ENCODE results near the gene PCSK6.
"Not testable (repeated sequence)": the region's sequence is repeated elsewhere in the genome, so short reads cannot be mapped to it uniquely, and the experiment has no call there.

PCSK6 gene

DNA sequence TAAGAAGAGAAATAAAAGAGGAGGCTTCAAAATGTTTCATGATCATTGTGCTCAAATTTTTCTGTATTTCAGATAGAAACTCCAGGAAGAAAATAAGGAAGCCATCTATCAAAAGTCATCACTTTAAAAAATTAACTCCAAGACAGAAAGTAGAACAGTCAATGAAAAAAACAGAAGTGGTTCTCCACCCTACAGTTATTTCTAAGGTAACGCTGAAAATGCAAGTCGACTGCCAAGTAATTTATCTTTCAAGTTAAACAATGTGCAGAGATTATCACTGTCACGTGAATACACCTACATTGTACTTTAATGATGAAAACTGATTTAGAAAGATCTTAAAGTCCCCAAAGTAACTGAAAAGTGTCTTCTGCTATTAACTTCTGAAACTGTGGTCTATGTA is 115.9 kb downstream of the PCSK6 start:
- DNase-seq = no peak

DNA sequence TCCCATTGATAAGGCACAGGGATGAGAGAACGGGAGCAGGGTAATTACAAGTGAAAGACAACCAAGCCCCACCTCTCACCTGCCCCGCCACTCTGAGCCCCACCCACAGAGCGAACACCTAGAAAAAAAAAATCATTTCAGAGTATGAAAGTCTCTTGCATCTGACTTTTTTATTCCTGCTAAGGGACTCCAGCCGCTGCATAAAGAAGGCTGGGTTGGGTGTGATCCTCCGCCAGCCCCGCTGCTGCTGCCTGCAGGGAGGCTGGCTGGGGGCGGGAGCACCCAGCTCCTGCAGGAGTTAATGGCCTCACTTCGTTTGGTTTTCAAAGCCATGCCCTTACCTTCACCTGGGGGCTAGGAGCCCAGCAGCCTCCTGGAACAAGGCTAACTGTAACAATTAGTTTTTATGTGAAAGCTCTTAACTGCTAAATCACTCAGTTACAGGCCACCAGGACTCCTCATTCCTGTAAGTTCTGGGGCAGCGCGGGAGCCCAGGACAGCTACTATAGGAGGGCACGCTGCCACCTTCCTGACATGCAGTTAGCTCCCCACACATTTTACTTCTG is 116.5 kb downstream of the PCSK6 start:
- no peak for DNase-seq

DNA sequence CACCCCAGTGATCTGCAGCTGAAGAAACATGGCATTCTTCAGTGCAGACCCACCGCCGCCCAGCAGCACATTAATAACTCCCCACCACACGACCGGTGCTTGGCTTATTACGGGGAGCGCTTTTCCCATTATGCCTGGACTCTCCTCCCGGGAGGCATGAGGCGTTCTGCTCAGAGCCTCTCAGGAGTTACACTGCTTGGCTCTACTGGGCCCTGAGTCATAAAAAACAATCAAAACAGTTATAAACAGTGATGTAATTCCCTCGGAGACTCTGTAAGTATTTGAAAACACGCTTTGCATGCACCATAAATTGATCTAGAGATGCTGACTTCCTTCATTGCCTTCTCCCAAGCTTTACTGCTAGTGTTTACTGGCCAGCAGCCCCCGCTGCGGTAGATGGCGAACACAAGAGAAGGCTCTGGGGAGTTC is 117.3 kb downstream of the PCSK6 start:
- no peak for DNase-seq

DNA sequence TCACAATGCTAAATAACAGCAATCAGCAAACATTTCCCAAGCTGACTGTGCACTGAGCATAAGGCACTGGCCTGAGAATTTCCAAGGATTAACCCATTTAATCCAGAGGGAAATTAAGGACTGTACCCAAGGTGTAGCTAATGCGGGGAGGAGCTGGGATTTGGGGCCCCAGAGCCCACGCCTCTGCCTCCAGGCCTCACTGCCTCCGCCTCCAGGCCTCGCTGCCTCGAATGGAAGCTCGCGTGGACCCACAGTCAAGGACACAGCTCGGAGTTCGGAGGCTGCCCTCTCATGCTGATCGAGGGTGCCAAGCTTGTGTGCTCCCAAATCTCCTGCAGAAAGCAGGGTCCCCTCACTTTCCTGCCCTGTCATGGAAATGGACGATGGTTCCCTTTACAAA is 118.0 kb downstream of the PCSK6 start:
- no peak for DNase-seq

DNA sequence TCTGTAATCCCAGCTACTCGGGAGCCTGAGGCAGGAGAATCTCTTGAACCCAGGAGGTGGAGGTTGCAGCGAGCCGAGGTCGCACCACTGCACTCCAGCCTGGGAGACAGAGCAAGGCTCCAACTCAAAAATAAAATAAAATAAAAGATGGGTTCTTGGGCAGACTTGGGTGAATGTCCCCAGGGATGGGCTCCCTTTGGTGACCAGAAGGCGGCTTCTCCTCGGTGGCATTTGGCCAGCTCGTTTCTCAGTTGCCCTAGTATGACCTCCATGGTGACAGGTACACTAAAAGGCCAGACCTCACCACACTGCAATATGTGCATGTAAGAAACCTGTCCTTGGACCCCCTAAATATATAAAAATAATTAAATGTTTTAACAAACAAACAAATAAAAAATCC is 118.4 kb downstream of the PCSK6 start:
- no peak for DNase-seq

DNA sequence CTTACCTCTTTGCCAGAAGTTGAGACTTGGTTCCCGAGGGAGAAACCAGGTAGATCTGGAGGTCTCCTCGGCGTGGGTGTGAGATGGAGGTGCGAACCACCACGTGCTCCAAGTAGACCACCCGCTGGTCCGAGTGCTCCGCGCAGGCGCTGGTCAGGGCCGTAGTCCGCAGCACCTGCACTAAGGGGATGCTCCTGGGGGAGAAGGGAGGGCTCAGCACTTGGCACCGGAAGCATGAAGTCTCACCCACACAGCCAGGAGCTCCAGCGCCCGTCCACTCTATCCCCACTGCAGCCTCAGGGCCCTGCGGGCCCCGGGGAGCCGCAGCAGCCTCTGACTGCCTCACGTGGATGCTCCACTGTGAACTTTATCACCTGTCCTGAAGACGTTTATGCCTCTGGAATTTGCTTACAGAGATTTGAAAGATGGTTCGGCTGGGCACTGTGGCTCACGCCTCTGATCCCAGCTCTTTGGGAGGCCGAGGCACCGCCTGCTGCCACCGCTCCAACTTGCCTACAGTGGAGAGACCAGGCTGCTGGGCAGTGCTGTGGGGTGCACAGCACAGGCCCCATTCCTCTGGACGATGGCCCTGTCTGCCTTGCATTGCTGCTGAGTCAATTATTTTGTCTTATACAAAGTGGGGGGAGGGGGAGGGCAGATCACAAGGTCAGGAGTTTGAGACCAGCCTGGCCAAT is 119.0 kb downstream of the PCSK6 start:
- no peak for DNase-seq

DNA sequence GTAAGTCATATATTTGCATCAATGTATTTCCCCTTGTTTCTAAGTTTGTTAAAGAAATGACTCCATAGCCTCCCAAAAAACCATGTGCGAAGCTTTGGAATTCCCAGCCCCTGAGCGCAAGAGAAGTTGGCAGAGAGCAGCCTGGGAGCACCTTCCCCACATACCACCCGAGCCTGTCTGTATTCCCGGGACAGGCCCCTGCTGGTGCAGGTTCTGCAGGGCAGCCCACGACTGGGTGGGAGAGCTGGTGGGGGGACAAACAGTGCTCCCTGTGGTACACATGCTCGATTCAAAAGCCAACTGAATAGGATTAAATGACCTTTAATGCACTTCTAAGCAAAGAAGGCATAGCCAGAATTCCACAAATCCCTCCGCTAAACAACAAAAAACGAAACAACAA is 119.8 kb downstream of the PCSK6 start:
- no peak for DNase-seq

DNA sequence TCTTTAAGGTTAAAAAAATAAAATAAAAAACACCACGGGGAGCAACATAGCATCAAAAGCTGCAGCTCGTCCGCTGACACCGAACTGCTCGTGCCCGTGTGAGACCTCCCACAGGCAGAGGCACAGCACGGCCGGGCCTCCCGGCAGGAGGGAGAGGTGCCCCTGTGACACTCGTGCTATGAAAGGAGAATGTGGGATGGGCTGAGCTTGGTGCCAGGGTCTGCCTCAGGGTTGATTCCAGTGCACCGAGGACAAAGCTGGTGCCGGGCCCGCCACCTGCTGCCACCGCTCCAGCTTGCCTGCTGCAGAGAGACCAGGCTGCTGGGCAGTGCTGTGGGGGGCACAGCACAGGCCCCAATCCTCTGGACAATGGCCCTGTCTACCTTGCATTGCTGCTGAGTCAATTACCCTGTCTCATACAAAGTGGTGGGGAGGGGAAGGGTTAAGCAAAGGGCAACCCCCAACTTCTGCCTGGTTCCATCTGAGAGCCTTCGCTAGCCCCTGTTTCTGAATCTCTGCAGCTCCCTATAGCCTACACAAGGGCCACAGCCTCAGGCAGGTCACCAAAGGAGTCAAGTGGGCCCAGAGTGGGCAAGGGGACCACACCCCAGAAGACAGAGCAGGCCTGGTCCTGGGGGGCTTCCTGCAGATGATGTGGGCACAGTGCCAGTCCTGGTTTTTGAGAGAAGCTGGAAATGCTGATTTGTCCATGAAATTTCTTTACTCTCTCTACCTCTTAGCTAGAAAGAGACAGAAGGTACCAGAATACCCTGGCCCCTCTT is 120.5 kb downstream of the PCSK6 start:
- DNase-seq = no peak

DNA sequence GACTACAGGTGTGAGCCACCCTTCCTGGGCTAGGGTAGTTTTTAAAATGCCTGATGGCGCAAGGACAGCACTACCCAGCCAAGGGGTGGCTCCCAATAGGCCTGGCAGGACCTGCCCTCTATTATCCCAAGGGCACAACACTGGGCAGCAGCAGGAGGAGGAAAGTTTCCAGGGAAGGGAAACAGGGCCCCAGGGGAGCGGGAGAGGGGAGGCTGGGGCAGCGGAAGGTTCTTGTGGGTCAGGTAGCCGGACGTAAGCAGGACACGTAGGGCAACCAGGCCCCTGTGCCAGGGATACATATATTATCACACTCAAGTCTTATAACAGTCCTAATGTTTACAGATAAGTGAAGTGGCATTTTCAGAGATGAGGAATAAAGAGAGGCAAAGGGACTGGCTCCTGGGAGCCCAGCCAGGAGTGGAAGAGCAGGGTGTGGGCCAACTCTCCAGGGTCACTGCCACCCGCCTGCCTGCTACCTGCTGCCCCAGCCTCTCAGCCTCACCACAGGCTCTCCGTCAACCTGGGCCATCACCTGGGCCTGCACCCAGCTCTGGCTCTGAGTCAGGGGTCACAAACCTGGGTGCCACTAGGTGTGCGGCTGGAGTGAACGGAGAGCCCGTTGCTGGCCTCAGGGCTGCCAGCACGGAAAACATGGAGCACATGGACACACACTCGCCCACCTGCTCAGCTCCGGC is 121.3 kb downstream of the PCSK6 start:
- DNase-seq = no peak

DNA sequence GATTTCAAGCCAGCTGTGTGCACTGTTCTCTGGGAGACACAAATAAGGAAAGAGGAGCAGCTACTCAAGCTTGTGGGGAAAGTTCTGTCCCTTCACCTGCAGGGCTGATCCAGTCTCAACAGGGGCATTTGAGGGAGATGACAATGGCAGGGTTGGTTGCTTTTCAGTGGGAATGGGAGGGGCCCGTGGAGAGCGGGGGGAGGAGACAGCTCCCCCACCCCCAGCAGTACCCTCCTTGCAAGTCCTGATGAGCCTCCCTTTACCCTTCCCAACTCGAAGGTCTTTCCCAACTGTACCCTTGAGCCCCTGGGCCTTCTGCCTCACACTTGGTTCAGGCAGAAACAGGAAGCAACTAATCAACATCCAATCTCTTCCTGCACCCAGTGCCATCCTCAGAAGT is 122.7 kb downstream of the PCSK6 start:
- no peak for DNase-seq

DNA sequence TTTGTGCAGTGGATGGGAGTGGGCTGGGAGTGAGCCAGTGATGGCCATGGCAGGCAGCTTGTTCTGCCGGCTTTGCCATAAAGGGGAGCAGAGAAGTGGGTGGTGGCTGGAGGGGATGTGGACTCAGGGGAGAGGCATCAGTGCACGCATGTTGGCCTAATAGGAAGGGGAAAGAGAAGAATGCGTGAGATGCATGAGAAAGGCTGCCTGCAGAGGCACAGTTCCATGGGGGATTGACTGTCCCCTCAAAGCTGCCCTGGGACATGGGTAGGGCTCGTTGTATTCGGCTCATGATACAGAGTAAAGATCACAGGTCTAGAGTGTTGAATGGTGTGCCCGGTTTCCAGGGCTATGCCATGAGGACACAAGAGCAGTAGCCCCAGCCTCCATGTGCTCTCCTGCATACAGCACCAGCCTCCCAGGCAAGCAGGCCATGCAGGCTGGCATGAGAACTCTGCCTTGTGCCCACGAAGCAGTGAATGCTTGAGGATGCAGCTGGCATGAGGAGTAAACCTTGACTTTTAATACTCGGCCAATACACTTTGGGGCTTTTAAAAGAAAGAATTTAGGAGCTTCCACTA is 126.4 kb downstream of the PCSK6 start:
- no peak for DNase-seq

DNA sequence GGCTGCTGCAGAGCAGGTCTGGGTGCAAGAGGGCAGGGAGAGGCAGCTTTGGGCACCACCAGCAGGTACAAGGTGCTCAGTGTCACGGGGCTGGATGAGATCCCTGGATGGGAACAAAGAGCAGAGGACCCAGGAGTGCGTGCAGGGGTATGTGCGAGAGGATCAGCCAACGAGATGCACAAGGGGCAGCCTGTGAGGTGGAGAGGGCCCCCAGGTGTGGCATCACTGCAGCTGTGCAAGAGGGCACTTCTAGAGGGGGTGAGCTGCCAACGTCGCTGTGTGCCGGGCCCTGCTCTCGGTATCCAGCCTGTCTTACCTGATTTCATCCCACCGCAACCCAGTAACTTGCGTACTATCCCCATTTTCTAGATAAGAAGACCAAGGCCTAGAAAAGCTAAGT is 127.1 kb downstream of the PCSK6 start:
- no peak for DNase-seq

DNA sequence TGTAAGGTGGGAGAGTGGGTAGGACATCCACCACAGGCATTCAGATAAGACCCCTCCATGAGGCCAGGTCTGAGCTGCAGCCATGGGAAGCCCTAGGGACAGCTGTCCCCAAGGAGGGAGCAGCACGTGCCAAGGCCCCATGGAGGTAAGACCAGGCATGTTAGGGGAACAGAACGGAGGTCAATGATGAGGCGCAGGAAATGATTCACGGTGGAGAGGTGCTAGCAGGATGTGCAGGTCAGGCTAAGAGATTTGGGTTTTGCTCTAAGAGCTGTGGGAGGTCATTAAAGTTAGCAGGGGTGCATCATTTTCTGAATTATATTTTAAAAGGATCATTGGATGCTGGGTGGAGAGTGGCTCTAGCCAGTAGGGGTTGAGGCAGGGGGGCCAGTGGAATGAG is 128.1 kb downstream of the PCSK6 start:
- DNase-seq = no peak

DNA sequence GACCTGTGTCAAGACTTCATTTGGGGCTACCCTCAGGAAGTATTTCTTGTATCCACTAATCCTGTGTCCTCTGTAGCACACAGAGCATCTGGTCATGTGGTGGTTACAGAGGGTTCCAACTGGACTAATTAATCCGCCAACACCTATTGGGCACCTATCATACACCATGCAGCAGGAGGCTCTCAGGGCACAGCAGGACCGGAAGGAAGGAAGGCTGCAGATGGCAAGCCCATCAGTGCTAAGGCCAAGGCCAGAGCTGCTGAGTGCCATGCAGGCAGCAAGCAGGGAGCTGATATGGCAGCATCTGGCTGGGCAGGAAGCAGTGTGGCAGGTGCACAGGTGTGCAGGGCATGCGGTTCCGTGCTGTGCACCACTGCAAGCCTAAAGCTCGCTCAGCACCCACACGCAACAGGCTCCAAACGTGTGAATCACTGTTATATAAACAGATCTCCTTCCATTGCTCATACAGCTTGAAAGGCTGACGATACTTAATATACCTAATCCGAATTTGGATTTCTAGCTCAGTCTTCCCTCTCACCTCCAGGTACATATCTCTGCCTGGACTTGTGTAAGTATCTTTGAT is 130.1 kb downstream of the PCSK6 start:
- DNase-seq = no peak

DNA sequence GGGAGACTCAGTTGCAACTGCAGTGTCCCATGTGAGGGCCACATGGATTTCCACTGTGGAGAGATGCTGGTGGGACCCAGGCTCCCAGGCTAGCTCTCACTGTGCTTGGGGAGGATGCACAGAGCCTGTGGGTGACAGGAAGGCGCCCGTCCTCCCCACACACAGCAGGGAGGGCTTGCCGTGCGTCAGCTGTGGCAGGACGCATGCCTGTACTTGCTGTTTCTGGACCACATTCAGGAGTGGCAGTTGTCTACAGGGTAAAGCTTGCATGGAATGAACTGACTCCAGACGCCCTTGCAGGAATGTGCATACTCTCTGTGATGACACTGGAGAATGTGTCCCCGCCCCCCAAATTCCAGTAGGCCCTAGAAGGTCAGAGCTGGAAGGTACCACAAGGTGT is 130.6 kb downstream of the PCSK6 start:
- no peak for DNase-seq

DNA sequence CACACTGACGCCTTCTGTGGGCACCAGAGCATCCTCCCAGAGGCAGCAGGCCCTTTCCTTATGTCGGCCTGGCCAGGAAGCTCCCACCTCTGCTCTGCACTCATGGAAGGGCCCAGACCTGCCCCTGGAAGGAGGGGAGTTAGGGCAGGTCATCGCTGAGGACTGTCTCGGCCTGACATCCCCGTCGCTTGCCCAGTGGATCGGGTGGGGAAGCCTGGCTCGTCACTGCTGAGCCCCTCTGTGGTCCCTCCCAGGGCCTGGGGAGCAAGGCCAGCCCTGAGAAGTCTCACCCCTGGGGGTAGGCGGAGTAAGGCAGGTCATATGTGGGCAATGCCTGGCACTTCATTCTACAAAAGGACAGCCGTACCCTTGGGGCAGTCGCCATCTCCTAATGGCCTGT is 131.6 kb downstream of the PCSK6 start:
- no peak for DNase-seq

DNA sequence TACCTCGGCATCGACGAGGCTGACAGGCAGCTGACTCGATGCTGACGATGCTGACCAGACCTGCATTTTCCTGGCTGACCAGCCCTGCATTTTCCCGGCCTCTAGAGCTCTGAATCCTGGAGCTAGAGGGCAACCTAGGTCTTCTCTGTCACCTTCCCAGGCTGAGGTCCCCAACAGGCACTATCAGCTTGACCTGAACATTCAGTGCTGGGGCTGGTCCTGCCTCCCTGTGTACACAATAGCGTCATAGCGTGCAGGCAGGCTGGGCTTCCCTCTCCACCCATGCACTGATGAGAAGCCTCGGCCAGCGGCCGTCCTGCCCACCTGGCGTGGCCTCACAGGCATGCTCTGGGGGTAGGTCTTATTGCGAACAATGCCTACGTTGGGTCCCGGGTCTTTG is 132.2 kb downstream of the PCSK6 start:
- no peak for DNase-seq

DNA sequence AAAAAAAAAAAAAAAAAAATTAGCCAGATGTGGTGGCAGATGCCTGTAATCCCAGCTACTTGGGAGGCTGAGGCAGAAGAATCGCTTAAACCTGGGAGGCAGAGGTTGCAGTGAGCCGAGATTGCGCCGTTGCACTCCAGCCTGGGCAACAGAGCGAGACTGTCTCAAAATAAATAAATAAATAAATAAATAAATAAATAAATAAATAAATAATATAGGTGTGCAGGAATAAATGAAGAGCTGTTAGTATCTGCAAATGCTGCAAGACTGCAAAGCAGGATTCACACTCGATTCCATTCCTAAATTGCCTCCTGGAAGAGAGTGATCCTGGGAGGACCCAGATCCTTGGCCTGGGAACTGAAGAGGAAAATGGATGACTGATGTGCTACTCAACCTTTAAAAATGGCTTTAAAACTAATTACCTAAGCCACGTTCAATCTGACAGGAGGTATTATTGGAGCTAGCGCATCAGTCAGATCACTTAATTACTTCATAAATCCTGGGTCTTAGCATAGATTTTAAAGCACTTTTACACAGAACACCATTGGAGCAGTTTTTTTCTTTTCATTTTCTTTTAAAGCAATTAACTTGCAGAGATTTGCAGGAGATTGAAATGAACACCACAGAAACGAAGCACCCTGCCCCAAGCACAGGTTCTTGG is 132.9 kb downstream of the PCSK6 start:
- not testable (repeated sequence) for DNase-seq

DNA sequence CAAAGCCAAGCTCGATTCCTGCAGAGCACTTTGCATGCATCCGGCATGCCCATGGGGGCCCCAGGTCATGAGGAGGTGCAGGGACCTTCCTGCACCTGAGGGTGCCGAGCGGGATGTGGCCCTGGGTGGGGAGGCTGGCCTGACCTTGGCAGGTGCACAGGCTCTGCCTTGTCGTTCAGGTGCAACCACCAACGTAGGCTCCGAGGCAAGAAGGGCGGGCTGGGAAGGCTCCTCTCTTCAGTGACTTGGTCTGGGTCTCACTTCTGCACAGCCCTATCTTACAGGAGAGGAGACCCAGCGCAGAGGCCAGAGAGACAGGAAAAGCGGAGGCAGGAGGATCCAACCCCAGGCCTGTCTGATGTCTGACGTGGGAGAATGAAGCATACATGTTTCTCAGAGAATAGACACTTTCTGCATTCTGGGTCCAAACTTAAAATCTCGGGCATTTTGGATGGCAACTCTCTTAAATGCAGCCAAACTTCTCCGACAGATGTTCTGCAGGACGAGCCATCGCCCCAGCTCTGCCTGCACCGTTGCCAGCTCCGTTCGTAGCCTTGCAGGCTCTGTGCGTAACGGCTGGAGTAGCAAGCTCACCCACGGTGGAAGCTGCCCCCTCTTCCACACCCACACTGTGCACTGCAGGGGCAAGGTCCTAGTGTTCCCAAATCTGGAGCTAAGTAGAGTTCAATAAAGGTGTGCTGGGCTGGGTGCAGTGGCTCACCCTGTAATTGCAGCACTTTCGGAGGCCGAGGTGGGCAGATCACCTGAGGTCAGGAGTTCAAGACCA is 133.6 kb downstream of the PCSK6 start:
- DNase-seq = no peak

DNA sequence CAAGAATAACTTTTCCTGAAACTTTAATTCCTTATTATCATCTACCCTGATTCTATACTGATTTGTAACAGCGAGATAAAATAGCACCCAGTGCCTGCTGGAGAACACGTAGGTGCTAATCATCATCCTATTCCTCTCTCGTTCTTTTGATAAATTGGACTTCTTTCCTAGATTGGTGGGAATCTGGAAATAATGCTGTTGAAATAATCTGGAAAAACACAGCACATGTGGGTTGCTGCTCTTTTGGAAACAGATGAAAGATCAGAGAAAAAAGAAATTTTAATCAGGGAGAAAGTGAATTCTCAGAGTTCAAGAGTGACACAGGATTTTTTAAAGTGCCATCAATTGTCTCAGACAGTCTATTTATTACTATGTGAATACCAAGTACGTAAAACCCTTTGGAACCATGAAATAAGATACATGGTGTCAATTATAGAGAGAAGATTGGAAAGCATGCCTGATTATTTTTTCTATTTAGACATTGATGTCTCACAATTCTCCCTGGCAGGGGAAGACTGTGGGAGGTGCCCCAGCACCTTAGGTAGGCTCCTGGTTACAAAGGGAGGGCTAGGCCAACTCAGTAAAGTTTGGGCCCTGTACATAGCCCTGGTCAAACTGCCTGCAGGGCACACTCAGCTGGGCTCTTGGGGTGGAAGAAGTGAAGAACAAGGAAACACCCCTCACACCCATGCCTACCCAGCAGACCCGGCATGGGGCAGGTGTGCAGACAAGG is 134.4 kb downstream of the PCSK6 start:
- no peak for DNase-seq

DNA sequence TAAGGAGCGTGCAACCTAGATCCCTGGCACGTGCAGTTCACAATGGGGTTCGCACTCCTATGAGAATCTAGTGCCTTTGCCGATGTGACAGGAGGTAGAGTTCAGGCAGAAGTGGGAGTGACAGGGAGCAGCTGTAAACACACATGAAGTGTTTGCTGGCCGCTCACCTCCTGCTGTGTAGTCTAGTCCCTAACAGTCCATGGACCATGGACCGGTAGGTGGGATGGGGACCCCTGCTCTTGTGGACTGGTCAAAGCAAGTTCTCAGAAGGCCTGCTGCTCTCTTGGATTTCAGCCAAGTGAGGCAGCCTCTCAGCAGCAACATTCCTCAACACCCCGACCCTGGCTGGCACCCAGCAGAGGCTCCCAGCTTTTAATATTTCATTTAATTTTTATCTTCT is 136.3 kb downstream of the PCSK6 start:
- DNase-seq = no peak

Data from NCI-H1105 treated with DMSO at 0.1 percent for 48 hours (cell line).